Measurements from ENCODE around the gene WFDC12. TPM values are rescaled to one million over a fixed set of nuclear protein-coding genes. Genes with fewer than 3 reads are reported as not detected.

Gene WFDC12
- total RNA-seq (2022; extraction: Qiagen RNA extraction), result not detected in 5 replicates

DNA sequence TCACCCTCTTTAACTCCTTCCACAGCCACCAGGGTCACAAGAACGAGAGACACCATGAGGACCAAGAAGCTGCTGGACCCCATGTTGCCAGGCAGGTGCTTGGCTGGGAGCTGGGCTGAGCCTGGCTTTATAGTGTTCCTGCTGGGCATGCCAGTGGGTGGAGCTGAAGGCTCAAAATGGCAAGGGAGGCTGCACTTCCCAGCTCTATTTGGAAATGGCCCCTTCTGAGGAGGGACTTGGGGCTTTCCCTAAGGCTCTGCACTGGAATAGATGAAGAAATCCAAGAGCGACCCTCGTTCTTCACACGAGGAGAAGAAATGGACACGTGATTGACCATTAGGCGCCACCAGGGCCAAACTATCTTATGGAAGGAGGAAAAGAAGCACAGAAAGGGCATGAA, at the start of gene WFDC12:
WFDC12 (minus strand) TSS at position 101 of the 400 bp plus-strand sequence; CDS start at position 83, 18 bp downstream.

GRCh38 chr20:45114465-45115385, 9.5 kb downstream of the WFDC12 start, which contains the start of gene WFDC5:
Gene WFDC5, minus strand, starts transcription at chr20:45115174. Its CDS starts 91 bp downstream, at chr20:45115083.

GRCh38 chr20:45100563-45101245, 23.6 kb downstream of the WFDC12 start, which contains the start of gene KCNS1:
Gene KCNS1, minus strand, starts transcription at chr20:45101127. Its CDS starts 1,891 bp downstream, at chr20:45099236.

Other genes with a start within 250 kb of the WFDC12 start
- 188 to 218 TPM (median 193 TPM) in 5 replicates for gene YWHAB, start 238.8 kb downstream of the WFDC12 start, total RNA-seq (2022; extraction: Qiagen RNA extraction)
- 14.4 to 24.0 TPM (median 18.8 TPM) in 5 replicates for gene PABPC1L, start 214.4 kb downstream of the WFDC12 start, total RNA-seq (2022; extraction: Qiagen RNA extraction)
- gene TOMM34, start 164.1 kb downstream of the WFDC12 start, total RNA-seq (2022; extraction: Qiagen RNA extraction), result 40.2 to 43.3 TPM (median 41.6 TPM) in 5 replicates
- gene STK4, start 158.0 kb downstream of the WFDC12 start, total RNA-seq (2022; extraction: Qiagen RNA extraction), result 12.3 to 14.6 TPM (median 13.3 TPM) in 5 replicates
- not detected in 5 replicates for gene KCNS1, start 23.3 kb downstream of the WFDC12 start, total RNA-seq (2022; extraction: Qiagen RNA extraction)
- gene WFDC5, start 9.3 kb downstream of the WFDC12 start, total RNA-seq (2022; extraction: Qiagen RNA extraction), result not detected in 5 replicates
- 1.8 to 4.2 TPM (median 3.4 TPM) in 5 replicates for gene PI3, start 50.4 kb upstream of the WFDC12 start, total RNA-seq (2022; extraction: Qiagen RNA extraction)
- not detected in 5 replicates for gene SEMG1, start 82.6 kb upstream of the WFDC12 start, total RNA-seq (2022; extraction: Qiagen RNA extraction)
- gene SEMG2, start 96.9 kb upstream of the WFDC12 start, total RNA-seq (2022; extraction: Qiagen RNA extraction), result not detected in 5 replicates
- 8.0 to 15.4 TPM (median 10.5 TPM) in 5 replicates for gene SLPI, start 130.1 kb upstream of the WFDC12 start, total RNA-seq (2022; extraction: Qiagen RNA extraction)
- not detected in 5 replicates for gene RBPJL, start 182.4 kb upstream of the WFDC12 start, total RNA-seq (2022; extraction: Qiagen RNA extraction)
- 0.06 to 0.14 TPM (median 0.12 TPM) in 5 replicates for gene MATN4, start 183.8 kb upstream of the WFDC12 start, total RNA-seq (2022; extraction: Qiagen RNA extraction)
- gene SDC4, start 224.0 kb upstream of the WFDC12 start, total RNA-seq (2022; extraction: Qiagen RNA extraction), result 106 to 130 TPM (median 122 TPM) in 5 replicates
- 27.4 to 37.0 TPM (median 33.8 TPM) in 5 replicates for gene SYS1, start 238.7 kb upstream of the WFDC12 start, total RNA-seq (2022; extraction: Qiagen RNA extraction)